PC-3 (cell line): Measurements from ENCODE around the gene ISCA2. TPM values are rescaled to one million over a fixed set of nuclear protein-coding genes. Genes with fewer than 3 reads are reported as not detected.

Experiments
- ATAC-seq: fragments of 200-7000 bp; cut with Tn5 transposase; 2 replicates; pipeline ENCODE4 v1.9.1; 2020; ENCODE audit warnings: mild to moderate bottlenecking, moderate library complexity
- BruUV-seq: library from RNA; stranded (reverse); fragments of 400-500 nt; replicated peaks from 2 replicates; lab custom pipeline; 2021; lab: Mats Ljungman, UMichigan
- CTCF ChIA-PET: fragments of 300-600 bp; sonication (Branson Sonifier 250); formaldehyde crosslinking; loops from one replicate; lab custom pipeline; 2022; ENCODE audit warnings: antibody characterized with exemption; lab: Charles Lee
- POLR2A ChIA-PET: fragments of 300-600 bp; sonication (Branson Sonifier 250); formaldehyde crosslinking; loops from one replicate; lab custom pipeline; 2022; ENCODE audit warnings: antibody characterized with exemption; ENCODE audit not compliant: unreplicated experiment; lab: Charles Lee
- DNase-seq: peaks from one replicate; pipeline ENCODE4 v3.0.0-alpha.2; 2015
- H2AFZ ChIP-seq: fragments of 300-600 bp; sonication (generic); 2 replicates; pipeline ENCODE4 v1.6.0; 2016; ENCODE audit warnings: antibody characterized with exemption, low read length
- H3F3A ChIP-seq: fragments of 300-600 bp; sonication (generic); one replicate; pipeline ENCODE4 v1.6.0; 2017; ENCODE audit warnings: antibody characterized with exemption, low read length, control low read depth, mild to moderate bottlenecking; ENCODE audit not compliant: unreplicated experiment
- H3K27ac ChIP-seq: fragments of 300-600 bp; sonication (generic); 2 replicates; pipeline ENCODE4 v1.5.1; 2016; ENCODE audit warnings: mild to moderate bottlenecking, low read length
- H3K27me3 ChIP-seq: fragments of 300-600 bp; sonication (generic); 2 replicates; pipeline ENCODE4 v1.6.1; 2016; ENCODE audit warnings: low read length, mixed read lengths
- H3K36me3 ChIP-seq: fragments of 300-600 bp; sonication (generic); 2 replicates; pipeline ENCODE4 v1.6.1; 2016; ENCODE audit warnings: low read depth, mixed run types, low read length, mixed read lengths
- H3K4me1 ChIP-seq: fragments of 300-600 bp; sonication (generic); 2 replicates; pipeline ENCODE4 v1.5.1; 2016; ENCODE audit warnings: low read length; ENCODE audit not compliant: insufficient read depth
- H3K4me2 ChIP-seq: fragments of 300-600 bp; sonication (generic); 2 replicates; pipeline ENCODE4 v1.6.0; 2016; ENCODE audit warnings: low read length
- H3K4me3 ChIP-seq: fragments of 300-600 bp; sonication (generic); 2 replicates; pipeline ENCODE4 v1.5.1; 2016; ENCODE audit warnings: mild to moderate bottlenecking, low read length, mixed read lengths
- H3K79me2 ChIP-seq: fragments of 300-600 bp; sonication (generic); 2 replicates; pipeline ENCODE4 v1.6.1; 2017; ENCODE audit warnings: low read length, mixed read lengths
- H3K9ac ChIP-seq: fragments of 300-600 bp; sonication (generic); 2 replicates; pipeline ENCODE4 v1.6.0; 2016; ENCODE audit warnings: mild to moderate bottlenecking, low read length
- H3K9me2 ChIP-seq: fragments of 300-600 bp; sonication (generic); replicated peaks from 2 replicates; pipeline ENCODE4 v1.6.1; 2016; ENCODE audit warnings: mixed run types, low read length, mixed read lengths
- H3K9me3 ChIP-seq: fragments of 300-600 bp; sonication (generic); 2 replicates; pipeline ENCODE4 v1.6.1; 2016; ENCODE audit warnings: low read length, mixed read lengths
- H4K20me1 ChIP-seq: fragments of 300-600 bp; sonication (generic); 2 replicates; pipeline ENCODE4 v1.6.1; 2016; ENCODE audit warnings: low read length, mixed read lengths
- CTCF ChIP-seq: fragments of 300-600 bp; sonication (generic); conservative IDR thresholded peaks from 2 replicates; pipeline ENCODE4 v1.5.1; 2017; ENCODE audit warnings: antibody characterized with exemption, low read depth, mild to moderate bottlenecking, low read length
- EZH2 ChIP-seq: fragments of 300-600 bp; sonication (generic); IDR thresholded peaks from one replicate; pipeline ENCODE4 v1.6.1; 2017; ENCODE audit warnings: antibody characterized with exemption, mild to moderate bottlenecking, low read length; ENCODE audit not compliant: unreplicated experiment
- EZH2phosphoT487 ChIP-seq: fragments of 300-600 bp; sonication (generic); IDR thresholded peaks from 2 replicates; pipeline ENCODE4 v1.6.1; 2018; ENCODE audit warnings: mild to moderate bottlenecking, antibody characterized with exemption, low read length, borderline replicate concordance
- intact Hi-C: fragments of 100-400 bp; cut with micrococcal nuclease; formaldehyde crosslinking; loops from 2 replicates; pipeline ENCODE4 v1.9.0; 2023
- total RNA-seq: library from RNA; depleted of rRNA; stranded (reverse); fragments of >200 nt; gene quantifications from 2 replicates; pipeline ENCODE4 v1.2.3, GENCODE V29; 2014

The ISCA2 gene
- total RNA-seq, 1 experiment from 2014 or later, result 30.1 TPM

GRCh38 chr14:74476607-74477006 lies 17.0 kb upstream of the ISCA2 start:
- CTCF ChIA-PET, result no interaction called here
- Histone ChIP-seq H3K27ac (no peak overlapping the region), H3F3A (no peaks in the 10 kb centered on the region), H3K4me2 (no peak overlapping the region), H3K9me2 (no peaks in the 10 kb centered on the region), H3K4me1 (no peaks in the 10 kb centered on the region), H3K9ac (no peak overlapping the region), H2AFZ (no peak overlapping the region), H3K27me3 (no peaks in the 10 kb centered on the region), H4K20me1 (no peaks in the 10 kb centered on the region), H3K9me3 (no peaks in the 10 kb centered on the region), H3K36me3 (peaks cover 5% of the 10 kb centered on the region; the same call in 1 of the 2 replicates), H3K4me3 (no peak overlapping the region), H3K79me2 (no peaks in the 10 kb centered on the region)
- no TSS peak for BruUV-seq
- intact Hi-C loops, result no loop called here
- no peak for TF ChIP-seq EZH2phosphoT487
- no peak for TF ChIP-seq CTCF
- TF ChIP-seq EZH2, result no peak
- ATAC-seq (no peak), DNase-seq (no peak)
- POLR2A ChIA-PET, result no interaction called here

GRCh38 chr14:74478996-74479635 lies 14.4 kb upstream of the ISCA2 start:
- TF ChIP-seq CTCF (peak; percentile 87), EZH2phosphoT487 (no peak), EZH2 (no peak)
- Histone ChIP-seq H3K9ac (no peak overlapping the region), H3K9me2 (no peaks in the 10 kb centered on the region), H3K27me3 (no peaks in the 10 kb centered on the region), H3K9me3 (no peaks in the 10 kb centered on the region), H3K4me1 (no peaks in the 10 kb centered on the region), H3K79me2 (no peaks in the 10 kb centered on the region), H2AFZ (no peak overlapping the region), H3F3A (no peaks in the 10 kb centered on the region), H3K36me3 (peaks cover 14% of the 10 kb centered on the region; the same call in 1 of the 2 replicates), H3K4me3 (no peak overlapping the region), H3K4me2 (no peak overlapping the region), H3K27ac (no peak overlapping the region), H4K20me1 (no peaks in the 10 kb centered on the region)
- intact Hi-C loops, result loop anchor here (1.0 kb wide), 1 partner anchor 117 kb away; no protein-coding TSS in a partner anchor
- DNase-seq, result peak; percentile 48
- ChIA-PET CTCF (interaction anchor here (0.6 to 0.9 kb wide), 2 partner anchors 41 to 96 kb away, joined by 3 to 7 read pairs; no protein-coding TSS in a partner anchor), POLR2A (no interaction called here)
- BruUV-seq, result no TSS peak
- ATAC-seq, result peak; percentile 71

- POLR2A ChIA-PET, result no interaction called here
Measured at GRCh38 chr14:74480046-74480445, 13.5 kb upstream of the ISCA2 start.

More at GRCh38 chr14:74480046-74480445, 13.5 kb upstream of the ISCA2 start:
- H3F3A ChIP-seq, result no peaks in the 10 kb centered on the region
- H3K4me1 ChIP-seq, result no peaks in the 10 kb centered on the region
- no TSS peak for BruUV-seq
- no peak for DNase-seq
- no peak overlapping the region for H3K9ac ChIP-seq
- no peaks in the 10 kb centered on the region for H4K20me1 ChIP-seq
- ATAC-seq, result no peak
- CTCF ChIA-PET, result no interaction called here
- no peaks in the 10 kb centered on the region for H3K9me3 ChIP-seq
- no peaks in the 10 kb centered on the region for H3K79me2 ChIP-seq
- H3K9me2 ChIP-seq, result no peaks in the 10 kb centered on the region
- no peaks in the 10 kb centered on the region for H3K27me3 ChIP-seq
- no peak overlapping the region for H2AFZ ChIP-seq
- no peak for TF ChIP-seq EZH2
- no peak for TF ChIP-seq CTCF
- no peak for TF ChIP-seq EZH2phosphoT487
- peaks cover 21% of the 10 kb centered on the region; the same call in 1 of the 2 replicates for H3K36me3 ChIP-seq
- no peak overlapping the region for H3K4me3 ChIP-seq
- intact Hi-C loops, result no loop called here
- H3K27ac ChIP-seq, result no peak overlapping the region
- no peak overlapping the region for H3K4me2 ChIP-seq
